Measurements from ENCODE around the gene RAB11FIP4.

DNA sequence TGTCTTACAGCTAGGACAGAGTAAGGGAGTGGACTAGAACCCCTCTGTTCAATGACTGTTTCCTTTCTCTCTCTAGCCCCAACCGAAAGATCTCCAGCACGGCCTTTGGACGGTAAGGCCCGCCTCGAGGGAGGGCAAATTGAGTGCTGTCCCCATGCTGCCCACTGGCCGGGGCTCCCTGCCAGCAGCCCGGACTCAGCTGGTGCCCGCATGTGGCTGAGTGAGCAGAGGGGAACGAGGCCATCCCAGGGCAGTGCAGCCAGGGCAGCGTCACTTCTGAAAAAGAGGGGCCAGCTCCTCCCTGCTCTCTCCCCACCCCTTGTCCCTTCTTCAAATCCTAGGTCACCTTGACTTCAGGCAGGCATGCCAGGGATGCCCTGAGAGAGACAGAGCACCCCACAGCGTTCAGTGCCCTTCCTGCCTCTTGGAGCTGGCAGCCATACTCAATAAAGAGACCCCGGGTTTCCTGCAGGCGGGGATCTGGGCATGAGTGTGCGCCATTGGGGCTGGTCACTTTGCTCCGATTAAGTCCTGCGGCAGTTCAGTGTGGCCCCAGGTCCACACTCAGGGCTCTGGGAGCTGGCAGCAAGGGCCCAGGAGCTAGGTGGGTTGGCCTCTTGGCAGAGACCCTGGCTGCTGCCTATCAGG is 130.9 kb downstream of the RAB11FIP4 start:
- TF ChIP-seq, protein P1, sequence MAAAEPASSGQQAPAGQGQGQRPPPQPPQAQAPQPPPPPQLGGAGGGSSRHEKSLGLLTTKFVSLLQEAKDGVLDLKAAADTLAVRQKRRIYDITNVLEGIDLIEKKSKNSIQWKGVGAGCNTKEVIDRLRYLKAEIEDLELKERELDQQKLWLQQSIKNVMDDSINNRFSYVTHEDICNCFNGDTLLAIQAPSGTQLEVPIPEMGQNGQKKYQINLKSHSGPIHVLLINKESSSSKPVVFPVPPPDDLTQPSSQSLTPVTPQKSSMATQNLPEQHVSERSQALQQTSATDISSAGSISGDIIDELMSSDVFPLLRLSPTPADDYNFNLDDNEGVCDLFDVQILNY (CRISPR knock-in tag; IDR thresholded peaks at IDR 0.05), result no peak
- TF ChIP-seq, protein P2, sequence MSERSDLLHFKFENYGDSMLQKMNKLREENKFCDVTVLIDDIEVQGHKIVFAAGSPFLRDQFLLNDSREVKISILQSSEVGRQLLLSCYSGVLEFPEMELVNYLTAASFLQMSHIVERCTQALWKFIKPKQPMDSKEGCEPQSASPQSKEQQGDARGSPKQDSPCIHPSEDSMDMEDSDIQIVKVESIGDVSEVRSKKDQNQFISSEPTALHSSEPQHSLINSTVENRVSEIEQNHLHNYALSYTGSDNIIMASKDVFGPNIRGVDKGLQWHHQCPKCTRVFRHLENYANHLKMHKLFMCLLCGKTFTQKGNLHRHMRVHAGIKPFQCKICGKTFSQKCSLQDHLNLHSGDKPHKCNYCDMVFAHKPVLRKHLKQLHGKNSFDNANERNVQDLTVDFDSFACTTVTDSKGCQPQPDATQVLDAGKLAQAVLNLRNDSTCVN (CRISPR knock-in tag; IDR thresholded peaks at IDR 0.05), result no peak

All from K562 (cell line).